Measurements from ENCODE around the gene MEPCE. TPM values are rescaled to one million over a fixed set of nuclear protein-coding genes. Genes with fewer than 3 reads are reported as not detected.

Gene MEPCE
- total RNA-seq, 1 experiment from 2014 or later: 43.3 TPM

GRCh38 chr7:100464210-100464660 lies 34.6 kb downstream of the MEPCE start, which contains the start of gene SPACDR:
SPACDR (minus strand) TSS chr7:100464260; CDS start chr7:100464025, 235 bp downstream.
- Mint-ChIP-seq H3K27ac (ENCODE audit: unreplicated experiment) (no peak within 1 kb of the TSS), H3K36me3 (ENCODE audit: insufficient read depth, unreplicated experiment) (peaks cover 7% of the 10 kb centered on the region), H3K9me3 (ENCODE audit: unreplicated experiment) (no peaks in the 10 kb centered on the region), H3K4me3 (ENCODE audit: unreplicated experiment) (no peak within 1 kb of the TSS), H3K4me1 (ENCODE audit: low read depth, unreplicated experiment) (no peaks in the 10 kb centered on the region), H3K27me3 (ENCODE audit: insufficient read depth, unreplicated experiment) (no peaks in the 10 kb centered on the region)
- Histone ChIP-seq H3K9me3 (no peaks in the 10 kb centered on the region), H3K4me1 (no peaks in the 10 kb centered on the region), H3K27me3 (replicated peaks; ENCODE audit: control insufficient read depth, insufficient read depth, low read length) (no peaks in the 10 kb centered on the region), H3K36me3 (ENCODE audit: control insufficient read depth, insufficient read depth, low read length) (no peaks in the 10 kb centered on the region), H3K4me3 (ENCODE audit: low read depth, low read length) (no peak within 1 kb of the TSS)
- ChIA-PET POLR2A (no interaction called here), CTCF (interaction anchor here (0.6 to 2.3 kb wide), 3 partner anchors 11 to 95 kb away, joined by 3 to 10 read pairs (median 3); partner anchors contain the start of gene PPP1R35)
- intact Hi-C loops (cut with micrococcal nuclease; ENCODE audit: unreplicated experiment): no loop called here
- no peak for TF ChIP-seq CTCF (IDR thresholded peaks at IDR 0.05; ENCODE audit: insufficient read depth in 1 of 2, low read depth in 1 of 2, low read length in 1 of 2, severe bottlenecking in 1 of 2, unreplicated experiment in 1 of 2)
- no peak for DNase-seq
- BruUV-seq (replicated peaks): no TSS peak

GRCh38 chr7:100464791-100465190 lies 35.2 kb downstream of the MEPCE start:
- CTCF ChIA-PET: interaction anchor here (0.6 to 2.3 kb wide), 3 partner anchors 11 to 95 kb away, joined by 3 to 10 read pairs (median 6); no protein-coding TSS in a partner anchor
- H3K27ac Mint-ChIP-seq (ENCODE audit: unreplicated experiment): no peak overlapping the region
- Histone ChIP-seq H3K4me1 (peaks cover 4% of the 10 kb centered on the region; the same call in 1 of the 2 replicates), H3K27me3 (replicated peaks; ENCODE audit: control insufficient read depth, insufficient read depth, low read length) (no peaks in the 10 kb centered on the region), H3K36me3 (ENCODE audit: control insufficient read depth, insufficient read depth, low read length) (no peaks in the 10 kb centered on the region), H3K9me3 (no peaks in the 10 kb centered on the region), H3K4me3 (ENCODE audit: low read depth, low read length) (no peak overlapping the region)
- DNase-seq: no peak
- BruUV-seq (replicated peaks): no TSS peak
- peaks cover 7% of the 10 kb centered on the region for H3K36me3 Mint-ChIP-seq (ENCODE audit: insufficient read depth, unreplicated experiment)
- POLR2A ChIA-PET: no interaction called here
- no peaks in the 10 kb centered on the region for H3K27me3 Mint-ChIP-seq (ENCODE audit: insufficient read depth, unreplicated experiment)
- no peak overlapping the region for H3K4me3 Mint-ChIP-seq (ENCODE audit: unreplicated experiment)
- no peaks in the 10 kb centered on the region for H3K4me1 Mint-ChIP-seq (ENCODE audit: low read depth, unreplicated experiment)
- H3K9me3 Mint-ChIP-seq (ENCODE audit: unreplicated experiment): no peaks in the 10 kb centered on the region
- TF ChIP-seq CTCF (IDR thresholded peaks at IDR 0.05; ENCODE audit: insufficient read depth in 1 of 2, low read depth in 1 of 2, low read length in 1 of 2, severe bottlenecking in 1 of 2, unreplicated experiment in 1 of 2): no peak
- intact Hi-C loops (cut with micrococcal nuclease; ENCODE audit: unreplicated experiment): no loop called here

- POLR2A ChIA-PET: interaction anchor here (0.6 kb wide), 1 partner anchor 729 kb away, joined by 4 read pairs; no protein-coding TSS in a partner anchor
- no peaks in the 10 kb centered on the region for H3K36me3 ChIP-seq (ENCODE audit: control insufficient read depth, insufficient read depth, low read length)
- no TSS peak for BruUV-seq (replicated peaks)
- Mint-ChIP-seq H3K4me3 (ENCODE audit: unreplicated experiment) (no peak overlapping the region), H3K9me3 (ENCODE audit: unreplicated experiment) (no peaks in the 10 kb centered on the region), H3K27ac (ENCODE audit: unreplicated experiment) (no peak overlapping the region), H3K27me3 (ENCODE audit: insufficient read depth, unreplicated experiment) (no peaks in the 10 kb centered on the region), H3K4me1 (ENCODE audit: low read depth, unreplicated experiment) (no peaks in the 10 kb centered on the region), H3K36me3 (ENCODE audit: insufficient read depth, unreplicated experiment) (peaks cover 7% of the 10 kb centered on the region)
- no peak for DNase-seq
- no peak for TF ChIP-seq CTCF (IDR thresholded peaks at IDR 0.05; ENCODE audit: insufficient read depth in 1 of 2, low read depth in 1 of 2, low read length in 1 of 2, severe bottlenecking in 1 of 2, unreplicated experiment in 1 of 2)
- no peaks in the 10 kb centered on the region for H3K27me3 ChIP-seq (replicated peaks; ENCODE audit: control insufficient read depth, insufficient read depth, low read length)
- no peaks in the 10 kb centered on the region for H3K9me3 ChIP-seq
- H3K4me3 ChIP-seq (ENCODE audit: low read depth, low read length): no peak overlapping the region
- peaks cover 4% of the 10 kb centered on the region; the same call in 1 of the 2 replicates for H3K4me1 ChIP-seq
- CTCF ChIA-PET: interaction anchor here (0.6 to 2.3 kb wide), 12 partner anchors 10 to 412 kb away, joined by 3 to 16 read pairs (median 4); partner anchors contain the start of genes AGFG2, FBXO24, LRCH4 and TSC22D4
- intact Hi-C loops (cut with micrococcal nuclease; ENCODE audit: unreplicated experiment): no loop called here
These were observed 35.7 kb downstream of the MEPCE start for GRCh38 chr7:100465299-100465698.

Data from Caco-2 (cell line).